GM10266 (cell line): ENCODE results near the gene ATG9A.

Experiments
- DNase-seq: peaks from one replicate; pipeline ENCODE4 v3.0.0; 2012; ENCODE audit errors: extremely low spot score
- TF ChIP-seq, protein P1 (sequence below): IDR thresholded peaks from 2 replicates; pipeline ENCODE4 v1.5.1; 2012; ENCODE audit warnings: mild to moderate bottlenecking, low read depth; ENCODE audit not compliant: control insufficient read depth, insufficient read depth; ENCODE audit errors: missing control alignments

Gene ATG9A

DNA sequence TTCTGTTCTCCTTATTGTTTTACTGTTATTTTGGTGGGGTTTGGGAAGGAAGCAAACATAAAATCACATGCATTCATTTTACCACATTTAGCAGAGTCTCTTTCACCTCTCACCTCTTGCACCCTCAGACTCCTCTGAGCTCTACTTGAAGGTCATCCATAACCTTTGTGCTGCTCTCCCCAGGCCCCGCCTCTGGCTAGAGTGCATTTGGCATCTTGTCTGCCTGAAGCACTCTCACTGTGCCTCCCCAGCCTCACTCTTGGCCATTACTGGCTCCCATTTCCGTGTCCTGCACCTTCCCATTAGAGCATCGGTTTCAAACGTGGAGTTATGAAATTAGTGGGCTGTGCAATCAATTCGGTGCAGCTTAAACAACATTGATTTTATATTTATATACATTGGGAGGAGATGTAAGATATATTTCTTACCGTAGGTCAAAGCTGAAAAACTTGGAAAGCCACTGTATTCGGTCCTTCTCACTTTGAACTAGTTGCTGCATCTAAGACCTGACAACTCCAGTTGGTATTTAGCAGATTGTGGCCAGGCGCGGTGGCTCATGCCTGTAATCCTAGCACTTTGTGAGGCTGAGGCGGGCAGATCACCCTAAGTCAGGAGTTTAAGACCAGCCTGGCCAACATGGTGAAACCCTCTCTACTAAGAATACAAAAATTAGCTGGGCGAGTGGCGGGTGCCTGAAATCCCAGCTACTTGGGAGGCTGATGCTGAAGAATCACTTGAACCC, 29.8 kb downstream of the ATG9A start:
- no peak for DNase-seq
- TF ChIP-seq, protein P1, sequence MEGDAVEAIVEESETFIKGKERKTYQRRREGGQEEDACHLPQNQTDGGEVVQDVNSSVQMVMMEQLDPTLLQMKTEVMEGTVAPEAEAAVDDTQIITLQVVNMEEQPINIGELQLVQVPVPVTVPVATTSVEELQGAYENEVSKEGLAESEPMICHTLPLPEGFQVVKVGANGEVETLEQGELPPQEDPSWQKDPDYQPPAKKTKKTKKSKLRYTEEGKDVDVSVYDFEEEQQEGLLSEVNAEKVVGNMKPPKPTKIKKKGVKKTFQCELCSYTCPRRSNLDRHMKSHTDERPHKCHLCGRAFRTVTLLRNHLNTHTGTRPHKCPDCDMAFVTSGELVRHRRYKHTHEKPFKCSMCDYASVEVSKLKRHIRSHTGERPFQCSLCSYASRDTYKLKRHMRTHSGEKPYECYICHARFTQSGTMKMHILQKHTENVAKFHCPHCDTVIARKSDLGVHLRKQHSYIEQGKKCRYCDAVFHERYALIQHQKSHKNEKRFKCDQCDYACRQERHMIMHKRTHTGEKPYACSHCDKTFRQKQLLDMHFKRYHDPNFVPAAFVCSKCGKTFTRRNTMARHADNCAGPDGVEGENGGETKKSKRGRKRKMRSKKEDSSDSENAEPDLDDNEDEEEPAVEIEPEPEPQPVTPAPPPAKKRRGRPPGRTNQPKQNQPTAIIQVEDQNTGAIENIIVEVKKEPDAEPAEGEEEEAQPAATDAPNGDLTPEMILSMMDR, result no peak

DNA sequence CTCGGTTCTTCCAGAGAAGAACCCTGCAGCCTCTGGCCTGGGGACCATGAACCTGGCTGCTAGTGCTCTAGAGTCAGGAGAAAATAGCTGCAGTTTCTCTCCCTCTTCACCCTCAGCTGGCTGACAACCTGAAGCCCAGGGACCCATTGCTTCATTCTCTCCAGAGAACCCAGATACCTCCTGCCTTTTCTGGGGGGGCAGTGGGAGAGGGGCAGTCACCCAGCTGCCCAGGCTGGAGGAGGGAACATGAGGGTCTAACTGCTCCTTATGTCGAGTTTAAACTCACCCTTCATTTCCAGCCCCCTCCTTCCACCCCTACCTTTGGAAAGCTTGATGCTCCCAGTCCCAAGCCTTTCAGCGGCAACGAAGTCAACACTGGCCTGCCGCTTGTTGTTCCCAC, 30.5 kb downstream of the ATG9A start:
- DNase-seq, result no peak
- TF ChIP-seq, protein P1, result no peak

DNA sequence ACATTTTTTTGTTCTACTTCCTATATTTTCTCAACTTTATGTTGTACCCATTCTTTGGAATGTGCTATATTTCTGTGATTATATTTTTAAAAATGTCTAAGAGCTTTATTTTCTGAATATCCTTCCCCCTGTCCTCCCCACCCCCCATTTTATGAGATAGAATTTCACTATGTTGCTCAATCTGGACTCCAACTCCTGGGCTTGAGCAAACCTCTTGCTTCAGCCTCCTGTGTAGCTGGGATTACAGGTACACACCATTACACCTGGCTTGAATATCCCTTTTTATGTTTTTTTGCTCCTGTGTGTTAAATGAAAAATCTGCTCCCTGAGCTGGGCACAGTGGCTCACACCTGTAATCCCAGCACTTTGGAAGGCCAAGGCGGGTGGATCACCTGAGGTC, 32.0 kb downstream of the ATG9A start:
- no peak for DNase-seq
- TF ChIP-seq, protein P1, result no peak

DNA sequence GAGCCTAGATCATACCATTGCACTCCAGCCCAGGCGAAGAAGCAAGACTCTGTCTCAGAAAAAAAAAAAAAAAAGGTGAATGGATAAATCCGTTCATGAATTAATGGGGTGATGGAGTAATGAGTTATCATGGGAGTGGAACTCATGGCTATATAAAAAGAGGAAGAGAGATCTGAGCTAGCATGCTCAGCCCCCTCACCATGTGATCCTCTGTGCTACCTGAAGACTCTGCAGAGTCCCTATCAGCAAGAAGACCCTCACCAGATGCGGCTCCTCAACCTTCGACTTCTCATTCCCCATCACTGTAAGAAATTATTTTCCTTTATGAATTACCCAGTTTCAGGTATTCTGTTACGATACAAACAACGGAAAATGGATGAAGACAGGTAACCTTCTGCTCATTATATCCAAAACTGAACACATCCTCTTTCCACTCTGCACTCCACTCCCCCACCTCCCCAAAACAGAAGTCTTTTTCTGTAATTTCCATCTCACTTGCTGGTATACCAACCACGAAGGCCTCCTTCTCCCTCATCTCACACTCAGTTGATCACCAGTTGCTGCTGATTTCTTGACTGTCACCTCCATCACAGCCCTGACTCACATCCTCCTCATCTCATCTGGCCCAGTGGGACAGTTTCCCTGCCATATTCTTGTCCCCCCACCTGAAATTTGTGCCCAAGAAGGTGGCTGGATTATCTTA, 42.5 kb downstream of the ATG9A start:
- TF ChIP-seq, protein P1, result no peak
- no peak for DNase-seq

DNA sequence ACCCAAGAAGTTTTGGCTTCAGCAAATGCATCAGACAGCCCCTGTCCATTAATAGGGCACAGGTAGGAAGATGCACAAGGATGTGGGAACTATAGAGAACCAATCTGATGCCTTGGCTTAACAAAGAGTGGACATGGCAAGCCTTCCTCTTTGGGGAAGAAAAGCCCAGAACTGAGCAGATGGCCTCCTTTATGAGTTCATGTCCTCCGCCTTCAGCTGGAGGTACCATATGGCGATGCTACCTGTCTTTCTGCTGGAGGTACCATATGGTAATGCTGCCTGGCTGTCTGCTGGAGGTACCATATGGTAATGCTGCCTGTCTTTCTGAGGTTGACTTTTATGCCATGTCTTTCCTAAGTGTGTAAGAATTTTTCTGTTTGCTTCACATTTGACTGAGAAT, 45.3 kb downstream of the ATG9A start:
- DNase-seq, result no peak
- TF ChIP-seq, protein P1, result no peak

DNA sequence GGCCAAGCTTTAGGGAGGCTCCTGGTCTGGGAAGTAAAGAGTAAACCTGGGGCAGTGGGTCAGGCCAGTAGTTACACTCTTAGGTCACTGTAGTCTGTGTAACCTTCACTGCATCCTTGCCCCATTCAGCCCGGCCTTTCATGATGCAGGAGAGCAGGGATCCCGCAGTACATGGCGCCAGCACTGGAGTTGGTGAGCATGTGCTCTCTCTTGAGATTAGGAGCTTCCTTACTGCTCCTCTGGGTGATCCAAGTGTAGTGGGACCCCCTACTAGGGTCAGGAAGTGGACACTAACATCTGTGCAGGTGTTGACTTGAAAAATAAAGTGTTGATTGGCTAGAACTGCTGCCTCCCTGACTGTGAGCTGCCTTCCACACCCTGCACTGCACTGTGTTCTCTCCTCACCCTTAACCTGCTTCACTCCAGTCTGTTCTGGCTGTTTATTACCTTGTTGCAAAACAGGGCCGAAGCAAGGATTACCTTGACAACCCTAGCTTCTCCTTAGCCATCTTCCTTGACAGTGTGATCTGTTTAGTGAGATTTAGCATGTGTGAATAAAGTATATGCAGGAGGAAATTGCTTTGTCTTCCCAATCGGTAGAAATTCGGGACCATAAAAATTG, 46.2 kb downstream of the ATG9A start:
- no peak for DNase-seq
- TF ChIP-seq, protein P1, result no peak
